HepG2 (cell line): ENCODE measurements around the gene BICRAL. TPM values are rescaled to one million over a fixed set of nuclear protein-coding genes. Genes with fewer than 3 reads are reported as not detected.

Experiments
- AHR ChIP-seq: IDR thresholded peaks from 2 replicates; pipeline ENCODE4 v1.6.1; 2018; ENCODE audit warnings: missing genetic modification reagents, missing compliant biosample characterization
- BRD4 ChIP-seq: sonication (generic); formaldehyde crosslinking; IDR thresholded peaks from 2 replicates; pipeline ENCODE4 v1.4.0; 2020; ENCODE audit warnings: missing genetic modification reagents
- ELF3 ChIP-seq: IDR thresholded peaks from 2 replicates; pipeline ENCODE4 v1.6.1; 2016; ENCODE audit warnings: missing genetic modification reagents, missing compliant biosample characterization
- ETV5 ChIP-seq: IDR thresholded peaks from 2 replicates; pipeline ENCODE4 v1.6.1; 2018; ENCODE audit warnings: missing biosample characterization, missing genetic modification reagents, inconsistent platforms, borderline replicate concordance
- HES4 ChIP-seq: sonication (generic); formaldehyde crosslinking; IDR thresholded peaks from 2 replicates; pipeline ENCODE4 v1.9.0; 2021; ENCODE audit warnings: mild to moderate bottlenecking, missing genetic modification reagents, borderline replicate concordance
- KDM2A ChIP-seq: sonication (generic); formaldehyde crosslinking; IDR thresholded peaks from 2 replicates; pipeline ENCODE4 v1.4.0; 2020; ENCODE audit warnings: low read depth, missing genetic modification reagents, borderline replicate concordance
- SMAD9 ChIP-seq: sonication (generic); formaldehyde crosslinking; IDR thresholded peaks from 2 replicates; pipeline ENCODE4 v1.5.1; 2020; ENCODE audit warnings: mild to moderate bottlenecking, missing genetic modification reagents
- SOX13 ChIP-seq, 3 experiments: fragments of 450-650 bp in 1 of 3; sonication (generic) in 1 of 3; formaldehyde crosslinking in 1 of 3; IDR thresholded peaks in 2 of 3; conservative IDR thresholded peaks in 1 of 3; 2 replicates each; pipeline versions ENCODE4 v1.5.0 to v1.6.1; 2016 to 2020; ENCODE audit warnings: antibody characterized with exemption in 1 of 3, mild to moderate bottlenecking in 1 of 3, missing compliant biosample characterization in 1 of 3, missing genetic modification reagents in 1 of 3, moderate library complexity in 1 of 3
- SOX6 ChIP-seq, 2 experiments: fragments of 450-650 bp in 1 of 2; sonication (generic) in 1 of 2; formaldehyde crosslinking in 1 of 2; IDR thresholded peaks; 2 replicates each; pipeline versions ENCODE4 v1.4.0 to v1.6.1; 2017 to 2020; ENCODE audit warnings: antibody characterized with exemption in 1 of 2, mild to moderate bottlenecking in 1 of 2, missing genetic modification reagents in 1 of 2
- SRSF4 ChIP-seq: fragments of 200-400 bp; formaldehyde crosslinking; IDR thresholded peaks from one replicate; pipeline ENCODE4 v1.6.1; 2018; ENCODE audit warnings: mild to moderate bottlenecking, low read depth, low read length, moderate library complexity; ENCODE audit not compliant: poor library complexity, severe bottlenecking
- TGIF2 ChIP-seq: IDR thresholded peaks from 2 replicates; pipeline ENCODE4 v1.6.1; 2016; ENCODE audit warnings: control low read depth, missing compliant biosample characterization
- ZNF136 ChIP-seq: sonication (generic); formaldehyde crosslinking; IDR thresholded peaks from 2 replicates; pipeline ENCODE4 v1.8.1; 2022; ENCODE audit warnings: low read depth, mild to moderate bottlenecking, moderate library complexity, missing genetic modification reagents
- ZNF318 ChIP-seq: sonication (generic); formaldehyde crosslinking; IDR thresholded peaks from 2 replicates; pipeline ENCODE4 v1.4.0; 2020; ENCODE audit warnings: mild to moderate bottlenecking, missing genetic modification reagents
- ZNF382 ChIP-seq: sonication (generic); formaldehyde crosslinking; IDR thresholded peaks from 2 replicates; pipeline ENCODE4 v1.5.0; 2020; ENCODE audit warnings: missing genetic modification reagents, mild to moderate bottlenecking, borderline replicate concordance
- ZNF619 ChIP-seq: sonication (generic); formaldehyde crosslinking; IDR thresholded peaks from 2 replicates; pipeline ENCODE4 v1.4.0; 2020; ENCODE audit warnings: mild to moderate bottlenecking, missing genetic modification reagents
- ZNF672 ChIP-seq: sonication (generic); formaldehyde crosslinking; IDR thresholded peaks from 2 replicates; pipeline ENCODE4 v1.8.1; 2022; ENCODE audit warnings: missing genetic modification reagents
- ZXDC ChIP-seq: sonication (generic); formaldehyde crosslinking; IDR thresholded peaks from 2 replicates; pipeline ENCODE4 v1.5.0; 2020; ENCODE audit warnings: mild to moderate bottlenecking, missing genetic modification reagents
- polyA plus RNA-seq, 8 experiments: library from polyadenylated mRNA; depleted of rRNA in 3 of 8; stranded (reverse) in 7 of 8; unstranded in 1 of 8; fragments of >200 nt; fragmentation: Illumina TruSeq in 4 of 8; extraction: Trizol in 4 of 8; gene quantifications; 2 replicates each; pipeline versions ENCODE4 v1.2.1 to v1.2.3, GENCODE V29; 2011 to 2016; ENCODE audit warnings: low read depth in 4 of 8, missing spikeins in 1 of 8, mixed read lengths in 1 of 8; ENCODE audit not compliant: insufficient read depth in 1 of 8
- total RNA-seq, 5 experiments: library from RNA; depleted of rRNA; stranded (reverse); fragments of >200 nt; fragmentation: Illumina TruSeq; extraction: Trizol; gene quantifications; 2 replicates each; pipeline ENCODE4 v1.2.3, GENCODE V29; 2016; ENCODE audit warnings: low read depth in 1 of 5

BICRAL gene
- total and polyA plus RNA-seq, 2 of the 13 experiments (the other 11 are each of a cell fraction or from before 2014, with no cell fraction given) = 5.0 to 13.5 TPM

GRCh38 chr6:42783177-42783875 is 1.5 kb downstream of the BICRAL start (continued):
- TF ChIP-seq ZNF136 (CRISPR knock-in tag) = no peak; the same call in 1 of the 2 replicates
- peak; percentile 15 for TF ChIP-seq SRSF4
- no peak for TF ChIP-seq ZNF619 (CRISPR knock-in tag)
- TF ChIP-seq BRD4 (CRISPR knock-in tag) = peak; percentile 100
- TF ChIP-seq ZNF672 = no peak
- TF ChIP-seq SMAD9 = no peak
- TF ChIP-seq ZNF318 (CRISPR knock-in tag) = peak; percentile 24; the same call in 1 of the 2 replicates
- TF ChIP-seq TGIF2 (CRISPR knock-in tag) = no peak
- TF ChIP-seq ZXDC (CRISPR knock-in tag) = peak; percentile 82; the same call in 1 of the 2 replicates
- TF ChIP-seq KDM2A (CRISPR knock-in tag) = peak; percentile 98
- TF ChIP-seq ETV5 (CRISPR knock-in tag) = peak; percentile 33; the same call in 1 of the 2 replicates
- no peak for TF ChIP-seq SOX6 (IDR thresholded peaks at IDR 0.05)
- TF ChIP-seq SOX6 (CRISPR knock-in tag; IDR thresholded peaks at IDR 0.05) = peak; percentile 52; the same call in 1 of the 2 replicates
- TF ChIP-seq ZNF382 (CRISPR knock-in tag) = no peak
- TF ChIP-seq HES4 (CRISPR knock-in tag) = peak; percentile 95
- no peak for TF ChIP-seq ELF3 (CRISPR knock-in tag)
- no peak for TF ChIP-seq SOX13 (IDR thresholded peaks at IDR 0.05)
- peak; percentile 50 to 86; a peak in 3 of 4 replicates for TF ChIP-seq SOX13 (CRISPR knock-in tag; conservative IDR thresholded peaks at IDR 0.05 in 1 of 2, IDR thresholded peaks at IDR 0.05 in 1 of 2)
- TF ChIP-seq AHR (CRISPR knock-in tag) = 0 out of 2 replicates have a peak, but pooled peaks have one; percentile 18
